ENCODE data around the gene STK16. TPM values are rescaled to one million over a fixed set of nuclear protein-coding genes. Genes with fewer than 3 reads are reported as not detected.
A peak's percentile ranks its signal among the peaks of the same experiment; 100 is the strongest.

STK16 gene
- total and polyA plus RNA-seq, 2 of the 13 experiments (the other 11 are each of a cell fraction or from before 2014, with no cell fraction given): 28.0 to 50.9 TPM

DNA sequence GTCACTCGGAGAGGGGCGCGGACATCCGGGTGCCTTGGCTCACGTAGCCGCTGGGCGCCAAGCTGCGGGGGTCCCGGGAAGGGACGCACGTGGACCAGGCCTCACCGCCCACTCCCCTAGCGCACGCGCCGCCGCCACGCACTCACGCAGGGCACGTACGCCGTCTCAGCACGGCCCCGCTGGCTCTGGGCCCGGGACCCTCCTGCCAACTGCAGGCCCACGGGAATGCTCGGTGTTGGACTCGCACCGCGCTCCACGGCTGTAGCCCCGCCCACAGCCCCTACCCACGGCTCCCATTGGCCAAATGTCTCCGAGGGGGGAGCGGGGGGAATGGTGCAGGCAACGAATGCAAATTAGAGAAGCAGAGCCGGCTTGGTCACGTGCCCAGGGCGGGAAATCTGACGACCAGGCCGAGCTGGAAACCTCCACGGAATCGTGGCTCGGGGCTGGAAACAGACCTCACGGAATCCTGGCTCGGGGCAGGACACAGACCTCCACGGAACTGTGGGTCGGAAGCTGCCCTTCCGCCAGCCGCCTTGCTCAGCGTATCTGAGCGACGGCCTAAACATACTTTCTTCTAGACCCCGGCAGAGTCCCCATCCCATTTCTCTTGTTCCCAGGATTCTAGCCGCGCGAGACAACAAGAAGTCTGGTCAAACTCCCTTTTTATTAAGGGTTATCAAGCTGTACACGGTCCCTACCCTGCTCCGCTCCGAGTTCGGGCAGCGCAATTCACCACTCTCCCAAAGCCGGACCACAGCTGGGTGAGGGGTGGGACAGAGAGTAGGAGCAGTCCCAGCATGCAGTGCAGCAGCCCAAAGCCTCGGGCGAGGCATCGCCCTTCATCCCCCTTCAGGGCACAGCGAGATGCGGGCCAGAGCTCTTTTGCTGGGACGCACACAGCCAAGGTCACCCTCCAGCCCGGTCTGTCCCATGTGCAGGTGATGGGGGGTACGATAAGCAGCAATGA is 26.3 kb upstream of the STK16 start, which contains the start of gene ABCB6 (continued):
- 0 out of 2 replicates have a peak, but pooled peaks have one; percentile 12 for TF ChIP-seq ZBTB33 (CRISPR knock-in tag; IDR thresholded peaks at IDR 0.05)
- TF ChIP-seq CBX1 (IDR thresholded peaks at IDR 0.05; ENCODE audit: low read depth): peak; percentile 74
- TF ChIP-seq ZNF776 (CRISPR knock-in tag; IDR thresholded peaks at IDR 0.05): peak; percentile 100
- no peak for TF ChIP-seq TEAD2 (CRISPR knock-in tag; IDR thresholded peaks at IDR 0.05)
- TF ChIP-seq ZNF816 (CRISPR knock-in tag; IDR thresholded peaks at IDR 0.05; ENCODE audit: borderline replicate concordance): peak; percentile 62; the same call in 1 of the 2 replicates
- TF ChIP-seq SYNCRIP (IDR thresholded peaks at IDR 0.05; ENCODE audit: insufficient read depth, low read depth, low read length): no peak
- peak; percentile 83 for TF ChIP-seq MAF1 (CRISPR knock-in tag; IDR thresholded peaks at IDR 0.05; ENCODE audit: borderline replicate concordance)
- TF ChIP-seq ATM (IDR thresholded peaks at IDR 0.05; ENCODE audit: borderline replicate concordance): no peak
- TF ChIP-seq HMG20B (CRISPR knock-in tag; conservative IDR thresholded peaks at IDR 0.05): 0 out of 2 replicates have a peak, but pooled peaks have one; percentile 25
- TF ChIP-seq GTF2F1 (IDR thresholded peaks at IDR 0.05; ENCODE audit: low read length): peak; percentile 19; the same call in 1 of the 2 replicates
- no peak for TF ChIP-seq ADNP (CRISPR knock-in tag; IDR thresholded peaks at IDR 0.05)
- peak; percentile 100 for TF ChIP-seq ZNF230 (CRISPR knock-in tag; IDR thresholded peaks at IDR 0.05)
- no peak for TF ChIP-seq FUBP1 (CRISPR knock-in tag; IDR thresholded peaks at IDR 0.05; ENCODE audit: borderline replicate concordance)
- TF ChIP-seq ZBTB8A (CRISPR knock-in tag; IDR thresholded peaks at IDR 0.05; ENCODE audit: borderline replicate concordance, low read depth): no peak; the same call in 1 of the 2 replicates
- TF ChIP-seq ZNF724P (CRISPR knock-in tag; IDR thresholded peaks at IDR 0.05; ENCODE audit: borderline replicate concordance): peak; percentile 93
- TF ChIP-seq, protein P1, sequence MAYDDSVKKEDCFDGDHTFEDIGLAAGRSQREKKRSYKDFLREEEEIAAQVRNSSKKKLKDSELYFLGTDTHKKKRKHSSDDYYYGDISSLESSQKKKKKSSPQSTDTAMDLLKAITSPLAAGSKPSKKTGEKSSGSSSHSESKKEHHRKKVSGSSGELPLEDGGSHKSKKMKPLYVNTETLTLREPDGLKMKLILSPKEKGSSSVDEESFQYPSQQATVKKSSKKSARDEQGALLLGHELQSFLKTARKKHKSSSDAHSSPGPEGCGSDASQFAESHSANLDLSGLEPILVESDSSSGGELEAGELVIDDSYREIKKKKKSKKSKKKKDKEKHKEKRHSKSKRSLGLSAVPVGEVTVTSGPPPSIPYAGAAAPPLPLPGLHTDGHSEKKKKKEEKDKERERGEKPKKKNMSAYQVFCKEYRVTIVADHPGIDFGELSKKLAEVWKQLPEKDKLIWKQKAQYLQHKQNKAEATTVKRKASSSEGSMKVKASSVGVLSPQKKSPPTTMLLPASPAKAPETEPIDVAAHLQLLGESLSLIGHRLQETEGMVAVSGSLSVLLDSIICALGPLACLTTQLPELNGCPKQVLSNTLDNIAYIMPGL (CRISPR knock-in tag; IDR thresholded peaks at IDR 0.05; ENCODE audit: borderline replicate concordance in 1 of 2, low read depth in 1 of 2): peak; percentile 85 to 89
- TF ChIP-seq, protein P2, sequence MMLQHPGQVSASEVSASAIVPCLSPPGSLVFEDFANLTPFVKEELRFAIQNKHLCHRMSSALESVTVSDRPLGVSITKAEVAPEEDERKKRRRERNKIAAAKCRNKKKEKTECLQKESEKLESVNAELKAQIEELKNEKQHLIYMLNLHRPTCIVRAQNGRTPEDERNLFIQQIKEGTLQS (CRISPR knock-in tag; IDR thresholded peaks at IDR 0.05): peak; percentile 64; the same call in 1 of the 2 replicates
- TF ChIP-seq, protein P3, sequence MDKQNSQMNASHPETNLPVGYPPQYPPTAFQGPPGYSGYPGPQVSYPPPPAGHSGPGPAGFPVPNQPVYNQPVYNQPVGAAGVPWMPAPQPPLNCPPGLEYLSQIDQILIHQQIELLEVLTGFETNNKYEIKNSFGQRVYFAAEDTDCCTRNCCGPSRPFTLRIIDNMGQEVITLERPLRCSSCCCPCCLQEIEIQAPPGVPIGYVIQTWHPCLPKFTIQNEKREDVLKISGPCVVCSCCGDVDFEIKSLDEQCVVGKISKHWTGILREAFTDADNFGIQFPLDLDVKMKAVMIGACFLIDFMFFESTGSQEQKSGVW (CRISPR knock-in tag; IDR thresholded peaks at IDR 0.05; ENCODE audit: borderline replicate concordance): peak; percentile 91; the same call in 1 of the 2 replicates
- peak; percentile 65 for TF ChIP-seq YY1 (IDR thresholded peaks at IDR 0.05; ENCODE audit: insufficient read depth, insufficient replicate concordance, low read depth, low read length)
- TF ChIP-seq SMARCC2 (IDR thresholded peaks at IDR 0.05): no peak
- peak; percentile 61; the same call in 1 of the 2 replicates for TF ChIP-seq FOXK1 (CRISPR knock-in tag; IDR thresholded peaks at IDR 0.05; ENCODE audit: borderline replicate concordance, low read depth)
